ENCODE measurements around the gene EXOSC10. TPM values are rescaled to one million over a fixed set of nuclear protein-coding genes. Genes with fewer than 3 reads are reported as not detected.
"Not testable (repeated sequence)": the region's sequence is repeated elsewhere in the genome, so short reads cannot be mapped to it uniquely, and the experiment has no call there.

Gene EXOSC10
- total and polyA plus RNA-seq, 2 experiments from 2014 or later, result 47.0 to 47.2 TPM

- no peak overlapping the region for H3K4me3 ChIP-seq
- DNase-seq (ENCODE audit: low spot score), result no peak
- TF ChIP-seq EZH2 (IDR thresholded peaks at IDR 0.05; ENCODE audit: borderline replicate concordance) (no peak), EZH2phosphoT487 (IDR thresholded peaks at IDR 0.05; ENCODE audit: low read depth, severe bottlenecking, unreplicated experiment) (no peak)
- TF ChIP-seq, protein P1, sequence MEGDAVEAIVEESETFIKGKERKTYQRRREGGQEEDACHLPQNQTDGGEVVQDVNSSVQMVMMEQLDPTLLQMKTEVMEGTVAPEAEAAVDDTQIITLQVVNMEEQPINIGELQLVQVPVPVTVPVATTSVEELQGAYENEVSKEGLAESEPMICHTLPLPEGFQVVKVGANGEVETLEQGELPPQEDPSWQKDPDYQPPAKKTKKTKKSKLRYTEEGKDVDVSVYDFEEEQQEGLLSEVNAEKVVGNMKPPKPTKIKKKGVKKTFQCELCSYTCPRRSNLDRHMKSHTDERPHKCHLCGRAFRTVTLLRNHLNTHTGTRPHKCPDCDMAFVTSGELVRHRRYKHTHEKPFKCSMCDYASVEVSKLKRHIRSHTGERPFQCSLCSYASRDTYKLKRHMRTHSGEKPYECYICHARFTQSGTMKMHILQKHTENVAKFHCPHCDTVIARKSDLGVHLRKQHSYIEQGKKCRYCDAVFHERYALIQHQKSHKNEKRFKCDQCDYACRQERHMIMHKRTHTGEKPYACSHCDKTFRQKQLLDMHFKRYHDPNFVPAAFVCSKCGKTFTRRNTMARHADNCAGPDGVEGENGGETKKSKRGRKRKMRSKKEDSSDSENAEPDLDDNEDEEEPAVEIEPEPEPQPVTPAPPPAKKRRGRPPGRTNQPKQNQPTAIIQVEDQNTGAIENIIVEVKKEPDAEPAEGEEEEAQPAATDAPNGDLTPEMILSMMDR (IDR thresholded peaks at IDR 0.05; ENCODE audit: poor library complexity), result no peak
- WGBS (ENCODE audit: low lambda C conversion rate, missing lambda C conversion rate), result 95% methylated on average over 10 of the region's 10 CpGs
- no peaks in the 10 kb centered on the region for H3K4me1 ChIP-seq (ENCODE audit: insufficient read depth)
- no peaks in the 10 kb centered on the region for H4K20me1 ChIP-seq (ENCODE audit: insufficient read depth, poor library complexity, severe bottlenecking)
- H3K79me2 ChIP-seq, result no peaks in the 10 kb centered on the region
- H3K27ac ChIP-seq, result no peak overlapping the region
- H3K9me3 ChIP-seq (ENCODE audit: low read depth), result no peaks in the 10 kb centered on the region
- no peak overlapping the region for H3K4me2 ChIP-seq
- no peak overlapping the region for H2AFZ ChIP-seq
- H3K36me3 ChIP-seq (replicated peaks; ENCODE audit: insufficient read depth, low read depth), result no peaks in the 10 kb centered on the region
- H3K9me2 ChIP-seq (replicated peaks; ENCODE audit: insufficient read depth), result no peaks in the 10 kb centered on the region
- no peaks in the 10 kb centered on the region for H3K27me3 ChIP-seq
Measured at GRCh38 chr1:11105586-11105985, 5.9 kb upstream of the EXOSC10 start.

- Histone ChIP-seq H3K79me2 (peaks cover 21% of the 10 kb centered on the region), H3K36me3 (replicated peaks; ENCODE audit: insufficient read depth, low read depth) (no peaks in the 10 kb centered on the region), H4K20me1 (ENCODE audit: insufficient read depth, poor library complexity, severe bottlenecking) (no peaks in the 10 kb centered on the region), H3K4me1 (ENCODE audit: insufficient read depth) (peaks cover 11% of the 10 kb centered on the region), H3K4me3 (no peak overlapping the region), H3K4me2 (no peak overlapping the region), H3K27ac (no peak overlapping the region), H2AFZ (no peak overlapping the region), H3K9me3 (ENCODE audit: low read depth) (no peaks in the 10 kb centered on the region), H3K27me3 (no peaks in the 10 kb centered on the region), H3K9me2 (replicated peaks; ENCODE audit: insufficient read depth) (no peaks in the 10 kb centered on the region)
- TF ChIP-seq, protein P1 (IDR thresholded peaks at IDR 0.05; ENCODE audit: poor library complexity), result no peak
- no peak for TF ChIP-seq EZH2phosphoT487 (IDR thresholded peaks at IDR 0.05; ENCODE audit: low read depth, severe bottlenecking, unreplicated experiment)
- no peak for TF ChIP-seq EZH2 (IDR thresholded peaks at IDR 0.05; ENCODE audit: borderline replicate concordance)
- DNase-seq (ENCODE audit: low spot score), result no peak
- 94% methylated on average over 6 of the region's 6 CpGs for WGBS (ENCODE audit: low lambda C conversion rate, missing lambda C conversion rate)
Measured at GRCh38 chr1:11101347-11101746, 1.7 kb upstream of the EXOSC10 start.

DNA sequence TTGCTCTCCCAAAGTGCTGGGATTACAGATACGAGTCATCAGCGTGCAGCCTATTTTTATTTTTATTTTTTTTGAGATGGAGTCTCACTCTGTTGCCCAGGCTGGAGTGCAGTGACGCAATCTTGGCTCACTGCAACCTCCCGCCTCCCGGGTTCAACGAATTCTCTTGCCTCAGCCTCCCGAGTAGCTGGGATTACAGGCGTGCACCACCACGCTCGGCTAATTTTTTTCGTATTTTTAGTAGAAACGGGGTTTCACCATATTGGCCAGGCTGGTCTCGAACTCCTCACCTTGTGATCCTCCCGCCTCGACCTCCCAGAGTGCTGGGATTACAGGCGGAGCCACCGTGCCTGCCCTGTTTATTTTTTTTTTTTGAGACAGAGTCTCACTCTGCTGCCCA, 1.1 kb upstream of the EXOSC10 start:
- H3K9me2 ChIP-seq (replicated peaks; ENCODE audit: insufficient read depth); H4K20me1 ChIP-seq (ENCODE audit: insufficient read depth, poor library complexity, severe bottlenecking); DNase-seq (ENCODE audit: low spot score); H3K9me3 ChIP-seq (ENCODE audit: low read depth); H3K4me3 ChIP-seq; H2AFZ ChIP-seq; H3K27ac ChIP-seq; H3K27me3 ChIP-seq; H3K4me2 ChIP-seq; H3K36me3 ChIP-seq (replicated peaks; ENCODE audit: insufficient read depth, low read depth): not testable (repeated sequence)
- Histone ChIP-seq H3K4me1 (ENCODE audit: insufficient read depth) (peaks cover 11% of the 10 kb centered on the region), H3K79me2 (peaks cover 21% of the 10 kb centered on the region)
- WGBS (ENCODE audit: low lambda C conversion rate, missing lambda C conversion rate), result 96% methylated on average over 17 of the region's 17 CpGs

DNA sequence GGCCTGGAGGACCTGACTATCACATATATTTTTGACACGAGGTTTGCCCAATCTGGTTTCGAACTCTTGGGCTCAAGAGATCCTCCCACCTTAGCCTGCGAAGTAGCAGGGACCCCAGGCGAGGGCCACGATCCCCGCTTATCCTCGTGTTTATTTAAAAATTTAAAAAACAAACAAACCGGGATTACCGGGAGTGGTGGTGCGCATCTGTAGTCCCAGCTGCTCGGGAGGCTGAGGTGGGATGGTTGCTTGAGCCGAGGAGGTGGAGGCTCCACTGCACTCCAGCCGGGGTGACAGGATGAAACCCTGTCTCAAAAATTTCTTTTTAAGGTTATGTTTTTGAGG, 452 bp upstream of the EXOSC10 start:
- no peaks in the 10 kb centered on the region for H3K9me2 ChIP-seq (replicated peaks; ENCODE audit: insufficient read depth)
- TF ChIP-seq, protein P1 (IDR thresholded peaks at IDR 0.05; ENCODE audit: poor library complexity), result no peak
- TF ChIP-seq EZH2 (IDR thresholded peaks at IDR 0.05; ENCODE audit: borderline replicate concordance), result no peak
- TF ChIP-seq EZH2phosphoT487 (IDR thresholded peaks at IDR 0.05; ENCODE audit: low read depth, severe bottlenecking, unreplicated experiment), result no peak
- DNase-seq (ENCODE audit: low spot score), result no peak
- H2AFZ ChIP-seq, result peak overlapping the region; percentile 100
- WGBS (ENCODE audit: low lambda C conversion rate, missing lambda C conversion rate), result 61% methylated on average over 13 of the region's 13 CpGs
- peak overlapping the region; percentile 53 for H3K27ac ChIP-seq
- peak overlapping the region; percentile 93 for H3K4me3 ChIP-seq
- peak overlapping the region; percentile 86 for H3K4me2 ChIP-seq
- H3K4me1 ChIP-seq (ENCODE audit: insufficient read depth), result peaks cover 11% of the 10 kb centered on the region
- peaks cover 21% of the 10 kb centered on the region for H3K79me2 ChIP-seq
- H3K36me3 ChIP-seq (replicated peaks; ENCODE audit: insufficient read depth, low read depth), result no peaks in the 10 kb centered on the region
- no peaks in the 10 kb centered on the region for H3K27me3 ChIP-seq
- no peaks in the 10 kb centered on the region for H3K9me3 ChIP-seq (ENCODE audit: low read depth)
- H4K20me1 ChIP-seq (ENCODE audit: insufficient read depth, poor library complexity, severe bottlenecking), result no peaks in the 10 kb centered on the region

All from hepatocyte (in vitro differentiated cells).